HepG2 (cell line): ENCODE data around the gene SLAMF8. TPM values are rescaled to one million over a fixed set of nuclear protein-coding genes. Genes with fewer than 3 reads are reported as not detected.

Source experiments
- ATAC-seq: fragments of 200-7000 bp; cut with Tn5 transposase; 3 replicates; pipeline ENCODE4 v1.9.1; 2020; ENCODE audit warnings: mild to moderate bottlenecking, moderate library complexity
- BruUV-seq: library from RNA; stranded (reverse); fragments of 400-500 nt; replicated peaks from 2 replicates; lab custom pipeline; 2021; lab: Mats Ljungman, UMichigan
- CTCF ChIA-PET: fragments of 300-600 bp; formaldehyde crosslinking; extraction: SDS; loops from one replicate; lab custom pipeline; 2021; ENCODE audit warnings: low total read pairs, inconsistent platforms, low intra/inter-chr PET ratio; lab: Yijun Ruan, JAX
- POLR2A ChIA-PET: fragments of 350-600 bp; sonication (Branson Sonifier 250); formaldehyde crosslinking; loops from one replicate; lab custom pipeline; 2020; ENCODE audit warnings: antibody characterized with exemption, inconsistent platforms; lab: Yijun Ruan, JAX
- DNase-seq: peaks from one replicate; pipeline ENCODE4 v3.0.0-alpha.2; 2015; ENCODE audit warnings: low spot score
- FAIRE-seq: peaks from 3 replicates; lab custom pipeline; 2011; peaks lifted over from hg19 to GRCh38; lab: Jason Lieb, UNC
- H2AFZ ChIP-seq: one replicate; pipeline ENCODE4 v1.6.1; 2011; ENCODE audit warnings: low read length, inconsistent platforms
- H3K27ac ChIP-seq: fragments of 300-600 bp; 3 replicates; pipeline ENCODE4 v1.8.0; 2011; ENCODE audit warnings: mixed run types, mild to moderate bottlenecking, mixed read lengths, low read length, inconsistent platforms; ENCODE audit not compliant: insufficient read depth; ENCODE audit errors: extremely low read length
- H3K27me3 ChIP-seq, 2 experiments: fragments of 200-600 bp in 1 of 2; 2 replicates in 1 of 2; 3 replicates in 1 of 2; pipeline versions ENCODE4 v1.6.0 to v1.8.0; 2011; ENCODE audit warnings: low read length in 2 of 2, mild to moderate bottlenecking in 2 of 2, moderate library complexity in 2 of 2, inconsistent platforms in 1 of 2; ENCODE audit not compliant: insufficient read depth in 2 of 2, control insufficient read depth in 1 of 2
- H3K36me3 ChIP-seq, 2 experiments: fragments of 200-600 bp in 1 of 2; replicated peaks in 1 of 2; 2 replicates in 1 of 2; 3 replicates in 1 of 2; pipeline versions ENCODE4 v1.5.1 to v1.8.0; 2011; ENCODE audit warnings: low read length in 2 of 2, inconsistent platforms in 1 of 2; ENCODE audit not compliant: insufficient read depth in 2 of 2, control insufficient read depth in 1 of 2
- H3K4me1 ChIP-seq: 2 replicates; pipeline ENCODE4 v1.5.1; 2012; ENCODE audit warnings: low read length, inconsistent platforms; ENCODE audit not compliant: insufficient read depth
- H3K4me2 ChIP-seq: 2 replicates; pipeline ENCODE4 v1.6.0; 2011; ENCODE audit warnings: low read depth, low read length, inconsistent platforms
- H3K4me3 ChIP-seq, 3 experiments: fragments of 200-600 bp in 1 of 3; sonication (generic), shearing (Covaris generic) in 1 of 3; replicated peaks in 1 of 3; 2 replicates each; pipeline ENCODE4 v1.5.1; 2011 to 2016; ENCODE audit warnings: low read length in 3 of 3, inconsistent platforms in 2 of 3, low read depth in 2 of 3, mild to moderate bottlenecking in 2 of 3, control low read depth in 1 of 3, mixed read lengths in 1 of 3; ENCODE audit not compliant: insufficient read depth in 1 of 3
- H3K79me2 ChIP-seq: one replicate; pipeline ENCODE4 v1.6.1; 2011; ENCODE audit warnings: low read length, inconsistent platforms; ENCODE audit not compliant: insufficient read depth
- H3K9ac ChIP-seq: 2 replicates; pipeline ENCODE4 v1.6.0; 2011; ENCODE audit warnings: mild to moderate bottlenecking, low read depth, low read length, inconsistent platforms; ENCODE audit not compliant: insufficient read depth
- H3K9me3 ChIP-seq: 2 replicates; pipeline ENCODE4 v1.5.1; 2012; ENCODE audit warnings: mild to moderate bottlenecking, low read length
- H4K20me1 ChIP-seq: 2 replicates; pipeline ENCODE4 v1.6.0; 2011; ENCODE audit warnings: inconsistent platforms, mild to moderate bottlenecking, low read length, moderate library complexity; ENCODE audit not compliant: insufficient read depth
- EP300 ChIP-seq, 3 experiments: sonication (generic) in 1 of 3; formaldehyde crosslinking in 1 of 3; IDR thresholded peaks; 2 replicates each; pipeline versions ENCODE4 v1.5.1 to v1.6.1; 2011 to 2020; ENCODE audit warnings: low read depth in 2 of 3, low read length in 2 of 3, borderline replicate concordance in 1 of 3, improper control_type of control experiment in 1 of 3, mild to moderate bottlenecking in 1 of 3, missing genetic modification reagents in 1 of 3, moderate library complexity in 1 of 3
- MEIS2 ChIP-seq: sonication (generic); formaldehyde crosslinking; IDR thresholded peaks from 2 replicates; pipeline ENCODE4 v1.9.0; 2021; ENCODE audit warnings: mild to moderate bottlenecking, missing genetic modification reagents
- TRIM24 ChIP-seq: sonication (generic); formaldehyde crosslinking; IDR thresholded peaks from 2 replicates; pipeline ENCODE4 v1.8.0; 2022; ENCODE audit warnings: mild to moderate bottlenecking, missing genetic modification reagents
- ZNF296 ChIP-seq: sonication (generic); formaldehyde crosslinking; conservative IDR thresholded peaks from 2 replicates; pipeline ENCODE4 v1.5.0; 2020; ENCODE audit warnings: mild to moderate bottlenecking, missing genetic modification reagents
- WGBS: methylation state at CpG from one replicate; pipeline ENCODE4 v1.1.6; 2017; ENCODE audit warnings: low lambda C conversion rate; 5-methylcytosine and 5-hydroxymethylcytosine counted together
- in situ Hi-C: cut with HindIII; loops from 2 replicates; pipeline ENCODE4 v1.10.0; 2017; ENCODE audit warnings: low pct_unique_long_range_greater_than_20kb; ENCODE audit not compliant: extremely low pct_ligation_motif_present
- intact Hi-C: fragments of 100-400 bp; cut with micrococcal nuclease; formaldehyde crosslinking; loops from one replicate; pipeline ENCODE4 v1.10.0; 2022; ENCODE audit not compliant: unreplicated experiment
- polyA plus RNA-seq, 8 experiments: library from polyadenylated mRNA; depleted of rRNA in 3 of 8; stranded (reverse) in 7 of 8; unstranded in 1 of 8; fragments of >200 nt; fragmentation: Illumina TruSeq in 4 of 8; extraction: Trizol in 4 of 8; gene quantifications; 2 replicates each; pipeline versions ENCODE4 v1.2.1 to v1.2.3, GENCODE V29; 2011 to 2016; ENCODE audit warnings: low read depth in 4 of 8, missing spikeins in 1 of 8, mixed read lengths in 1 of 8; ENCODE audit not compliant: insufficient read depth in 1 of 8
- total RNA-seq, 5 experiments: library from RNA; depleted of rRNA; stranded (reverse); fragments of >200 nt; fragmentation: Illumina TruSeq; extraction: Trizol; gene quantifications; 2 replicates each; pipeline ENCODE4 v1.2.3, GENCODE V29; 2016; ENCODE audit warnings: low read depth in 1 of 5
- TF ChIP-seq, protein P1 (sequence below), 2 experiments: sonication (generic) in 1 of 2; formaldehyde crosslinking in 1 of 2; IDR thresholded peaks; 2 replicates each; pipeline versions ENCODE4 v1.4.0 to v1.6.1; 2016 to 2020; ENCODE audit warnings: borderline replicate concordance in 1 of 2, low read depth in 1 of 2, mild to moderate bottlenecking in 1 of 2, missing genetic modification reagents in 1 of 2
- TF ChIP-seq, protein P2 (sequence below), 2 experiments: fragments of 450-650 bp in 1 of 2; sonication (generic) in 1 of 2; formaldehyde crosslinking; IDR thresholded peaks; 2 replicates each; pipeline versions ENCODE4 v1.5.0 to v1.8.0; 2020 to 2022; ENCODE audit warnings: mild to moderate bottlenecking in 1 of 2, missing genetic modification reagents in 1 of 2

The SLAMF8 gene
- total and polyA plus RNA-seq, 2 of the 13 experiments (the other 11 are each of a cell fraction or from before 2014, with no cell fraction given): not detected

DNA sequence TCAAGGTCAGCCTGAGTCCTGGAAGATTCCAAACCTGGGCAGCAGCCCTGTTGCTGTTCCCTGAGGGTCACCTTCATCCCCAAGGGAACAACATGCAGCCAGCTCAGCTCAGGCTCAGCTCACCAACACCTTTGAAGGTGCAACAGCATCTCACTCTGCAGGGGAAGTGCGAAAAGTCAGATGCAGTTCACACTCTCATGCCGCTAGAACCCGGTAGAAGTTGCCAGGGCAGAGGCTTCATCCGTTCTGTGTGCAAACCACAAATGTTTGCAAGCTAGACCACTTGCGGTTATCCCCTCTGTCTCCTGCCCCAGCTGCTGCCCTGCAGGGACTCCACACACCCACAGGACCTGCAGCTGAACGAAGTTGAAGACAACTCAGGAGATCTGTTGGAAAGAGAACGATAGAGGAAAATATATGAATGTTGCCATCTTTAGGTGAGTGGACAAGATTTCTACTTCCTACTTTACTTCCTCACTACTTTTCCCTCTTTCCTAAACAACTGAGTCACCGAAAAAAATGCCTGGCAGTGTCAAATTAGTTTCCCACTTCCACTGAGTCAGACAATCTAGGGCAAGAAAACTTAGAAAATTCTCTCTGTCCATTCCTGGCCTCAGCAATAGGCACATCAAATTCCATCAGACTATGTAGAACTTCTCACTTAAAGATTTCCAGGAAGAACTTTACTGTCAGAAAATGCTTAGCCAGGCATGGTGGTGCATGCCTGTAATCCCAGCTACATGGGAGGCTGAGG lies 26.3 kb upstream of the SLAMF8 start (continued):
- TF ChIP-seq ZNF296 (CRISPR knock-in tag) (no peak), EP300 (IDR thresholded peaks at IDR 0.05; ENCODE audit: low read depth in 2 of 2, low read length in 2 of 2) (no peak), EP300 (CRISPR knock-in tag; IDR thresholded peaks at IDR 0.05; ENCODE audit: borderline replicate concordance) (no peak), MEIS2 (CRISPR knock-in tag) (no peak)
- TF ChIP-seq, protein P1, sequence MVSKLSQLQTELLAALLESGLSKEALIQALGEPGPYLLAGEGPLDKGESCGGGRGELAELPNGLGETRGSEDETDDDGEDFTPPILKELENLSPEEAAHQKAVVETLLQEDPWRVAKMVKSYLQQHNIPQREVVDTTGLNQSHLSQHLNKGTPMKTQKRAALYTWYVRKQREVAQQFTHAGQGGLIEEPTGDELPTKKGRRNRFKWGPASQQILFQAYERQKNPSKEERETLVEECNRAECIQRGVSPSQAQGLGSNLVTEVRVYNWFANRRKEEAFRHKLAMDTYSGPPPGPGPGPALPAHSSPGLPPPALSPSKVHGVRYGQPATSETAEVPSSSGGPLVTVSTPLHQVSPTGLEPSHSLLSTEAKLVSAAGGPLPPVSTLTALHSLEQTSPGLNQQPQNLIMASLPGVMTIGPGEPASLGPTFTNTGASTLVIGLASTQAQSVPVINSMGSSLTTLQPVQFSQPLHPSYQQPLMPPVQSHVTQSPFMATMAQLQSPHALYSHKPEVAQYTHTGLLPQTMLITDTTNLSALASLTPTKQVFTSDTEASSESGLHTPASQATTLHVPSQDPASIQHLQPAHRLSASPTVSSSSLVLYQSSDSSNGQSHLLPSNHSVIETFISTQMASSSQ (IDR thresholded peaks at IDR 0.05; ENCODE audit: low read depth): no peak
- TF ChIP-seq, protein P1 (CRISPR knock-in tag; IDR thresholded peaks at IDR 0.05; ENCODE audit: borderline replicate concordance): no peak

DNA sequence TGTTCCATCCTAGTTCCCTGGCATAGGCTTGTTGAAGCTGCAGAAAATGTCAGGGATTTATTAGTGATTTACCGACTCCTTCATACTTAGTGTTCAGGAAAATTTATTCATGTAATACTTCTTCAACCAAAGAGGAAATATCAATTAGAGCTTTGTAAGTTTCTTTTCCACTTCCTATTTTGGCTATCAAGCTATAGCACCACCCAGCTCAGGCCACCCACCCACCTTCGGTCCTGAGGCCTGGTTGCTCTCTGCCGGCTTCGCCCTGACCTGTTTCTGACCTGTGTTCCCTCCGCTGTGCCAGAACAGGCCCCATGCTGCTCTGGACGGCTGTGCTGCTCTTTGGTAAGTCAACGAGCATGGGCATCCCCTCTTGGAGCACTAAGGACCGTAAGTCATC lies 24.6 kb upstream of the SLAMF8 start, which contains the start of gene FCRL6:
Gene FCRL6 (plus strand): TSS at position 250 of the 400 bp plus-strand sequence. CDS start 65 bp downstream, at position 315.
- in situ Hi-C loops: no loop called here
- Histone ChIP-seq H3K4me2 (no peak within 1 kb of the TSS), H3K4me1 (no peaks in the 10 kb centered on the region), H3K79me2 (no peaks in the 10 kb centered on the region), H3K27me3 (peaks cover 5 to 7% of the 10 kb centered on the region in 2 experiments; a peak in 3 of 5 replicates), H4K20me1 (no peaks in the 10 kb centered on the region), H3K36me3 (no peaks in the 10 kb centered on the region)
- no peak for FAIRE-seq
- TF ChIP-seq TRIM24 (CRISPR knock-in tag): no peak
- TF ChIP-seq, protein P2, sequence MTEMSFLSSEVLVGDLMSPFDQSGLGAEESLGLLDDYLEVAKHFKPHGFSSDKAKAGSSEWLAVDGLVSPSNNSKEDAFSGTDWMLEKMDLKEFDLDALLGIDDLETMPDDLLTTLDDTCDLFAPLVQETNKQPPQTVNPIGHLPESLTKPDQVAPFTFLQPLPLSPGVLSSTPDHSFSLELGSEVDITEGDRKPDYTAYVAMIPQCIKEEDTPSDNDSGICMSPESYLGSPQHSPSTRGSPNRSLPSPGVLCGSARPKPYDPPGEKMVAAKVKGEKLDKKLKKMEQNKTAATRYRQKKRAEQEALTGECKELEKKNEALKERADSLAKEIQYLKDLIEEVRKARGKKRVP (CRISPR knock-in tag; IDR thresholded peaks at IDR 0.05): no peak
- TF ChIP-seq, all 625 proteins: peak for 0
- WGBS: 18% methylated on average over 7 of the region's 8 CpGs
- intact Hi-C loops: no loop called here
- BruUV-seq: no TSS peak
- ChIA-PET POLR2A (no interaction called here), CTCF (no interaction called here)
- Histone ChIP-seq H3K9me3 (no peaks in the 10 kb centered on the region), H2AFZ (no peak within 1 kb of the TSS), H3K27ac (no peak within 1 kb of the TSS), H3K9ac (no peak within 1 kb of the TSS), H3K4me3 (no peak within 1 kb of the TSS)
- ATAC-seq (no peak), DNase-seq (no peak)
